ENCODE measurements around the gene RGS8.

GRCh38 chr1:182680901-182681567, 3.4 kb downstream of the RGS8 start:
- TF ChIP-seq POLR2AphosphoS5 (IDR thresholded peaks at IDR 0.05; ENCODE audit: low read depth, low read length) (no peak), SIN3A (IDR thresholded peaks at IDR 0.05; ENCODE audit: borderline replicate concordance, insufficient read depth, low read length) (no peak), TAF1 (IDR thresholded peaks at IDR 0.05; ENCODE audit: borderline replicate concordance, insufficient read depth, low read length) (no peak), FOXP2 (optimal IDR thresholded peaks at IDR 0.05; ENCODE audit: borderline replicate concordance, extremely low read depth, extremely low read length, insufficient read depth) (no peak)
- TF ChIP-seq, protein P1, sequence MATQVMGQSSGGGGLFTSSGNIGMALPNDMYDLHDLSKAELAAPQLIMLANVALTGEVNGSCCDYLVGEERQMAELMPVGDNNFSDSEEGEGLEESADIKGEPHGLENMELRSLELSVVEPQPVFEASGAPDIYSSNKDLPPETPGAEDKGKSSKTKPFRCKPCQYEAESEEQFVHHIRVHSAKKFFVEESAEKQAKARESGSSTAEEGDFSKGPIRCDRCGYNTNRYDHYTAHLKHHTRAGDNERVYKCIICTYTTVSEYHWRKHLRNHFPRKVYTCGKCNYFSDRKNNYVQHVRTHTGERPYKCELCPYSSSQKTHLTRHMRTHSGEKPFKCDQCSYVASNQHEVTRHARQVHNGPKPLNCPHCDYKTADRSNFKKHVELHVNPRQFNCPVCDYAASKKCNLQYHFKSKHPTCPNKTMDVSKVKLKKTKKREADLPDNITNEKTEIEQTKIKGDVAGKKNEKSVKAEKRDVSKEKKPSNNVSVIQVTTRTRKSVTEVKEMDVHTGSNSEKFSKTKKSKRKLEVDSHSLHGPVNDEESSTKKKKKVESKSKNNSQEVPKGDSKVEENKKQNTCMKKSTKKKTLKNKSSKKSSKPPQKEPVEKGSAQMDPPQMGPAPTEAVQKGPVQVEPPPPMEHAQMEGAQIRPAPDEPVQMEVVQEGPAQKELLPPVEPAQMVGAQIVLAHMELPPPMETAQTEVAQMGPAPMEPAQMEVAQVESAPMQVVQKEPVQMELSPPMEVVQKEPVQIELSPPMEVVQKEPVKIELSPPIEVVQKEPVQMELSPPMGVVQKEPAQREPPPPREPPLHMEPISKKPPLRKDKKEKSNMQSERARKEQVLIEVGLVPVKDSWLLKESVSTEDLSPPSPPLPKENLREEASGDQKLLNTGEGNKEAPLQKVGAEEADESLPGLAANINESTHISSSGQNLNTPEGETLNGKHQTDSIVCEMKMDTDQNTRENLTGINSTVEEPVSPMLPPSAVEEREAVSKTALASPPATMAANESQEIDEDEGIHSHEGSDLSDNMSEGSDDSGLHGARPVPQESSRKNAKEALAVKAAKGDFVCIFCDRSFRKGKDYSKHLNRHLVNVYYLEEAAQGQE (IDR thresholded peaks at IDR 0.05; ENCODE audit: insufficient read depth in 1 of 2, low read depth in 2 of 2, low read length in 2 of 2) = no peak

Data from PFSK-1 (cell line).